ENCODE data around the gene BABAM2. TPM values are rescaled to one million over a fixed set of nuclear protein-coding genes. Genes with fewer than 3 reads are reported as not detected.

Gene BABAM2
- total RNA-seq, 1 donor from 2014 or later: 38.4 TPM

- no peak for DNase-seq (ENCODE audit: extremely low read depth, low read depth, low spot score)
Measured at GRCh38 chr2:27906074-27906473, 15.5 kb downstream of the BABAM2 start.

GRCh38 chr2:27907547-27907946 lies 17.0 kb downstream of the BABAM2 start:
- DNase-seq (ENCODE audit: extremely low read depth, low read depth, low spot score): no peak

- DNase-seq (ENCODE audit: extremely low read depth, low read depth, low spot score): no peak
Measured at GRCh38 chr2:27909901-27910300, 19.4 kb downstream of the BABAM2 start.

GRCh38 chr2:27911458-27912210 lies 21.1 kb downstream of the BABAM2 start:
- DNase-seq (ENCODE audit: extremely low read depth, low read depth, low spot score): no peak

GRCh38 chr2:27912512-27912911 lies 22.0 kb downstream of the BABAM2 start:
- DNase-seq (ENCODE audit: extremely low read depth, low read depth, low spot score): no peak

- DNase-seq (ENCODE audit: extremely low read depth, low read depth, low spot score): no peak
Measured at GRCh38 chr2:27914041-27914804, 23.7 kb downstream of the BABAM2 start.

- DNase-seq (ENCODE audit: extremely low read depth, low read depth, low spot score): no peak
Measured at GRCh38 chr2:27914805-27915175, 24.3 kb downstream of the BABAM2 start.

- no peak for DNase-seq (ENCODE audit: extremely low read depth, low read depth, low spot score)
Measured at GRCh38 chr2:27915191-27915590, 24.7 kb downstream of the BABAM2 start.

- no peak for DNase-seq (ENCODE audit: extremely low read depth, low read depth, low spot score)
Measured at GRCh38 chr2:27915874-27916273, 25.3 kb downstream of the BABAM2 start.

- no peak for DNase-seq (ENCODE audit: extremely low read depth, low read depth, low spot score)
Measured at GRCh38 chr2:27916293-27916995, 25.9 kb downstream of the BABAM2 start.

- DNase-seq (ENCODE audit: extremely low read depth, low read depth, low spot score): peak; percentile 96
Measured at GRCh38 chr2:27920148-27920885, 29.8 kb downstream of the BABAM2 start.

GRCh38 chr2:27921424-27921823 lies 30.9 kb downstream of the BABAM2 start:
- no peak for DNase-seq (ENCODE audit: extremely low read depth, low read depth, low spot score)

- DNase-seq (ENCODE audit: extremely low read depth, low read depth, low spot score): no peak
Measured at GRCh38 chr2:27921880-27922547, 31.5 kb downstream of the BABAM2 start.

GRCh38 chr2:27922842-27923241 lies 32.3 kb downstream of the BABAM2 start:
- no peak for DNase-seq (ENCODE audit: extremely low read depth, low read depth, low spot score)

- DNase-seq (ENCODE audit: extremely low read depth, low read depth, low spot score): no peak
Measured at GRCh38 chr2:27925766-27926472, 35.4 kb downstream of the BABAM2 start.

- DNase-seq (ENCODE audit: extremely low read depth, low read depth, low spot score): no peak
Measured at GRCh38 chr2:27929916-27930486, 39.5 kb downstream of the BABAM2 start.

- DNase-seq (ENCODE audit: extremely low read depth, low read depth, low spot score): no peak
Measured at GRCh38 chr2:27931361-27931950, 40.9 kb downstream of the BABAM2 start.

GRCh38 chr2:27932396-27932795 lies 41.9 kb downstream of the BABAM2 start:
- no peak for DNase-seq (ENCODE audit: extremely low read depth, low read depth, low spot score)

- DNase-seq (ENCODE audit: extremely low read depth, low read depth, low spot score): no peak
Measured at GRCh38 chr2:27935026-27935425, 44.5 kb downstream of the BABAM2 start.

Data from glomerular endothelial cell (primary cell).